IMR-90 (cell line): ENCODE results near the gene RAD51D.

Source experiments
- MXI1 ChIP-seq: IDR thresholded peaks from 2 replicates; pipeline ENCODE4 v1.6.1; 2012; ENCODE audit warnings: low read depth, mild to moderate bottlenecking, low read length, moderate library complexity, borderline replicate concordance
- POLR2A ChIP-seq: IDR thresholded peaks from 2 replicates; pipeline ENCODE4 v1.6.1; 2012; ENCODE audit warnings: mild to moderate bottlenecking, low read depth, low read length
- RAD21 ChIP-seq: IDR thresholded peaks from 2 replicates; pipeline ENCODE4 v1.6.1; 2012; ENCODE audit warnings: low read length, improper control_type of control experiment
- TF ChIP-seq, protein P1 (sequence below): conservative IDR thresholded peaks from 2 replicates; pipeline ENCODE4 v1.5.1; 2012; ENCODE audit warnings: mild to moderate bottlenecking, low read depth, low read length, improper control_type of control experiment

DNA sequence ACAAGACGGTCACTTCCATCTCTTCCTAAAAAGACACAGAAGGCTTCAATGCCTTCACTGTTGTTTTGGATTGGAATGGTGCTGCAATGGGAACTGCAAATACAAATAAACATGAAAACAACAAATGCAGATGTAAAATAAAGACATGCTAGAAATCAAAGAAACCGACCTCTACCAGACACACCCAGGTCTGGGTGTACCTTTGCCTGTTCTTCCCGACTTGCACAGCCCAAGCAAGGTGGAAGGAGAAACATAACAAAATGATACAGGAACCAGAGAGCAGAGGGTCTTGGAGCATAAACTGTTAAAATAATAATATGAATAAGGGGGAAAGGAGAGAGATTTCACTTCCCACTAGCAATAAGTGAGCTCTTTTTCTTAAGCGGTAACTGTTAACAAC lies 73.4 kb downstream of the RAD51D start:
- TF ChIP-seq, protein P1, sequence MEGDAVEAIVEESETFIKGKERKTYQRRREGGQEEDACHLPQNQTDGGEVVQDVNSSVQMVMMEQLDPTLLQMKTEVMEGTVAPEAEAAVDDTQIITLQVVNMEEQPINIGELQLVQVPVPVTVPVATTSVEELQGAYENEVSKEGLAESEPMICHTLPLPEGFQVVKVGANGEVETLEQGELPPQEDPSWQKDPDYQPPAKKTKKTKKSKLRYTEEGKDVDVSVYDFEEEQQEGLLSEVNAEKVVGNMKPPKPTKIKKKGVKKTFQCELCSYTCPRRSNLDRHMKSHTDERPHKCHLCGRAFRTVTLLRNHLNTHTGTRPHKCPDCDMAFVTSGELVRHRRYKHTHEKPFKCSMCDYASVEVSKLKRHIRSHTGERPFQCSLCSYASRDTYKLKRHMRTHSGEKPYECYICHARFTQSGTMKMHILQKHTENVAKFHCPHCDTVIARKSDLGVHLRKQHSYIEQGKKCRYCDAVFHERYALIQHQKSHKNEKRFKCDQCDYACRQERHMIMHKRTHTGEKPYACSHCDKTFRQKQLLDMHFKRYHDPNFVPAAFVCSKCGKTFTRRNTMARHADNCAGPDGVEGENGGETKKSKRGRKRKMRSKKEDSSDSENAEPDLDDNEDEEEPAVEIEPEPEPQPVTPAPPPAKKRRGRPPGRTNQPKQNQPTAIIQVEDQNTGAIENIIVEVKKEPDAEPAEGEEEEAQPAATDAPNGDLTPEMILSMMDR: no peak
- TF ChIP-seq MXI1 (no peak), POLR2A (no peak), RAD21 (no peak)
